Bronchial epithelial cell (primary cell): ENCODE measurements around the gene CTXN2. TPM values are rescaled to one million over a fixed set of nuclear protein-coding genes. Genes with fewer than 3 reads are reported as not detected.

Experiments used
- DNase-seq: peaks from one replicate; pipeline ENCODE4 v3.0.0-alpha.2; 2010; ENCODE audit warnings: low read depth
- FAIRE-seq: peaks from 2 replicates; lab custom pipeline; 2011; peaks lifted over from hg19 to GRCh38; lab: Jason Lieb, UNC
- H3K27me3 ChIP-seq: 2 replicates; pipeline ENCODE4 v1.5.1; 2011; ENCODE audit warnings: low read length; ENCODE audit not compliant: control insufficient read depth, insufficient read depth
- H3K36me3 ChIP-seq: 2 replicates; pipeline ENCODE4 v1.5.1; 2011; ENCODE audit warnings: low read length; ENCODE audit not compliant: control insufficient read depth, insufficient read depth
- H3K4me3 ChIP-seq: 2 replicates; pipeline ENCODE4 v1.5.1; 2011; ENCODE audit warnings: mild to moderate bottlenecking, low read depth, low read length, control low read depth
- CTCF ChIP-seq: IDR thresholded peaks from 2 replicates; pipeline ENCODE4 v1.5.1; 2011; ENCODE audit warnings: mild to moderate bottlenecking, moderate library complexity, low read length, control low read depth, inconsistent platforms; ENCODE audit not compliant: insufficient read depth, severe bottlenecking
- total RNA-seq: library from RNA; depleted of rRNA; stranded (reverse); fragments of >200 nt; gene quantifications from 2 replicates; pipeline ENCODE4 v1.2.1, GENCODE V29; 2014

Gene CTXN2
- total RNA-seq, 1 donor from 2014 or later, result not detected

GRCh38 chr15:48186271-48186670, 5.2 kb upstream of the CTXN2 start:
- Histone ChIP-seq H3K36me3 (no peaks in the 10 kb centered on the region), H3K4me3 (no peak overlapping the region), H3K27me3 (peaks cover 2% of the 10 kb centered on the region)
- DNase-seq (no peak), FAIRE-seq (no peak)
- TF ChIP-seq CTCF, result no peak

DNA sequence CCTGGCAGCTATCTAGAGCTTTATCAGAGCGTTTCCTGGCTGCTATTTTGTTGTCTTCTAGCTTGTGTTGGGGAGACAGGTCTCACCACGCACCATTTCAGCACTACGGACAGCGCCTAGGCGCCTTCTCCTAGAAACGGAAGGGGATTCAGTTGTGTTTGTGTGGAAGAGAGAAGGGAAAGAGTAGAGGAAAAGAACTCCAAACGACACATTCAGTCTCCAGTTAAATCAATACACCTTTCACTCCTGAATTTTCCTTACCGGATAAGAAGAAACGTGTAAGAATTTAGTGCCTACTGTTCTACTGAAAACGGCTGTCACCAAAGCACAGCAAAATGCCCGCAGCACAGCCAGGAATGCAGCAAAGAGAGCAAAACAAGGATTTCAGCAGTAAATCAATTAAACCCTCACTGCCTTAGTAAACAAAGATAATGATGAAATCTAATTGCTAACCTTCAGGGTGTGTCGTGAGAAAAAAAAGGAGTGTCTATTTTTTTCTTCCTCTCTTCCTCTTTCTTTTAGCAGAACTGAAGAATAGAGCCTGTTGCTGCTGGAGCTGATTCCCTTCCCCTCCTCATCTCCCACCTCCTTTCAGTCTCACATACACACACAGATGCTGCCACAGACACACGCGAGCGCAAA, 412 bp upstream of the CTXN2 start:
- Histone ChIP-seq H3K36me3 (no peaks in the 10 kb centered on the region), H3K4me3 (no peak overlapping the region), H3K27me3 (peaks cover 6% of the 10 kb centered on the region)
- no peak for TF ChIP-seq CTCF
- DNase-seq (peak; percentile 54), FAIRE-seq (no peak)

DNA sequence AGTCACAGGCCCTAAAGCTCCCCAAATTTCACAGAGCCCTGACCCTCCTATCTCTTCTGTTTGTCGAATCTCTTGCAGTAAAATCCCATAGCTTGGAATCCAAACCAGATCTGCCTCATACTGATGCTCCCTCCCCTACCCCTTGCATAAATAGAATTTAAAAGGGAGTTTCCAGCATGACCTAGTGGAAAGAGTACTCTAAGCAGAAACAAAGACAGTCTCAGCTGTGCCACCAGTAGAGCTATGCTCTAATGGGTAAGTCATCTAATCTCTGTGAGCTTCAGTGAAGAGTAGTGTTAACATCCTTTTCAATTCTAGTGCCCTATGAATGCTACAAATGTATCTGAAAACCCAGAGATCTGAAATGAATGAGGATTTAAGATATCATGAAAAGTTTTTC, 10.6 kb downstream of the CTXN2 start:
- H3K27me3 ChIP-seq, result no peaks in the 10 kb centered on the region
- DNase-seq (no peak), FAIRE-seq (no peak)
- no peak for TF ChIP-seq CTCF
- no peak overlapping the region for H3K4me3 ChIP-seq
- H3K36me3 ChIP-seq, result no peaks in the 10 kb centered on the region

- no peak for TF ChIP-seq CTCF
- Histone ChIP-seq H3K4me3 (no peak within 1 kb of the TSS), H3K27me3 (no peaks in the 10 kb centered on the region), H3K36me3 (no peaks in the 10 kb centered on the region)
- DNase-seq (no peak), FAIRE-seq (no peak)
Measured at GRCh38 chr15:48205981-48206380, 14.5 kb downstream of the CTXN2 start, which contains the start of gene SLC12A1. Gene SLC12A1 (plus strand): TSS chr15:48206302. CDS start chr15:48207720, 1,418 bp downstream.

- DNase-seq (no peak), FAIRE-seq (no peak)
- no peaks in the 10 kb centered on the region for H3K27me3 ChIP-seq
- TF ChIP-seq CTCF, result no peak
- no peak overlapping the region for H3K4me3 ChIP-seq
- H3K36me3 ChIP-seq, result no peaks in the 10 kb centered on the region
Measured at GRCh38 chr15:48221261-48221660, 29.8 kb downstream of the CTXN2 start.

DNA sequence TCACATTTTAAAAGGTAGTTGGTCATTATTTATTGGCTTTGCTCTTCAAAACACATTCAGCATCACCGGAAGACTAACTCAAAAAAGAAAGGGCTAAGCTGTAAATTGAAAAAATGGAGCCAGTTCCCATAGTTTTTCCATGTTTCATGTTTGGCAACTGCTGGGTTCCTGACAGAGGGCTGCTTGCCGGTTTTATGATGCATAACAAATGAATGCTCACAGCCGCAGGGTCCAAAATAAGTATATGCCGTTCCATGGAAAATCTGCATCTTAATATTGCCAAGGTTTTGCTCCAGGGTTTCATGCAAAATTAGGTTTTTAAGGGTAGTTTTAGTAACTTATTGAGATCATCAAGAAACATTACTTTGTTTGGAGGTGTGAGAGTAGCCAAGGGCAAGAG, 30.4 kb downstream of the CTXN2 start:
- no peak for TF ChIP-seq CTCF
- Histone ChIP-seq H3K4me3 (no peak overlapping the region), H3K27me3 (peaks cover 2% of the 10 kb centered on the region), H3K36me3 (no peaks in the 10 kb centered on the region)
- FAIRE-seq (no peak), DNase-seq (no peak)
